Testis (tissue), 2 donors: Measurements from ENCODE around the gene ESRRA.

Experiments
- POLR2A ChIP-seq: fragments of 450-650 bp; IDR thresholded peaks from one replicate; pipeline ENCODE4 v1.6.1; 2017; ENCODE audit warnings: antibody characterized with exemption, mild to moderate bottlenecking, moderate library complexity
- TF ChIP-seq, protein P1 (sequence below), 3 experiments: fragments of 450-650 bp in 2 of 3; fragments of 200-600 bp in 1 of 3; sonication (generic) in 1 of 3; IDR thresholded peaks; one replicate each; pipeline ENCODE4 v1.5.1; 2016 to 2019; ENCODE audit warnings: antibody characterized with exemption in 3 of 3, mild to moderate bottlenecking in 2 of 3, moderate library complexity in 1 of 3

- TF ChIP-seq, protein P1, sequence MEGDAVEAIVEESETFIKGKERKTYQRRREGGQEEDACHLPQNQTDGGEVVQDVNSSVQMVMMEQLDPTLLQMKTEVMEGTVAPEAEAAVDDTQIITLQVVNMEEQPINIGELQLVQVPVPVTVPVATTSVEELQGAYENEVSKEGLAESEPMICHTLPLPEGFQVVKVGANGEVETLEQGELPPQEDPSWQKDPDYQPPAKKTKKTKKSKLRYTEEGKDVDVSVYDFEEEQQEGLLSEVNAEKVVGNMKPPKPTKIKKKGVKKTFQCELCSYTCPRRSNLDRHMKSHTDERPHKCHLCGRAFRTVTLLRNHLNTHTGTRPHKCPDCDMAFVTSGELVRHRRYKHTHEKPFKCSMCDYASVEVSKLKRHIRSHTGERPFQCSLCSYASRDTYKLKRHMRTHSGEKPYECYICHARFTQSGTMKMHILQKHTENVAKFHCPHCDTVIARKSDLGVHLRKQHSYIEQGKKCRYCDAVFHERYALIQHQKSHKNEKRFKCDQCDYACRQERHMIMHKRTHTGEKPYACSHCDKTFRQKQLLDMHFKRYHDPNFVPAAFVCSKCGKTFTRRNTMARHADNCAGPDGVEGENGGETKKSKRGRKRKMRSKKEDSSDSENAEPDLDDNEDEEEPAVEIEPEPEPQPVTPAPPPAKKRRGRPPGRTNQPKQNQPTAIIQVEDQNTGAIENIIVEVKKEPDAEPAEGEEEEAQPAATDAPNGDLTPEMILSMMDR (IDR thresholded peaks at IDR 0.05): no peak
- no peak for TF ChIP-seq POLR2A
Observed at GRCh38 chr11:64349025-64349387, 43.7 kb downstream of the ESRRA start.
